Sigmoid colon (tissue), 4 donors: Measurements from ENCODE around the gene ACTR5.

ENCODE experiments used
- CTCF ChIP-seq, 4 experiments: fragments of 450-650 bp in 3 of 4; fragments of 200-600 bp in 1 of 4; IDR thresholded peaks; one replicate each; pipeline ENCODE4 v1.5.1; 2016 to 2019; ENCODE audit warnings: antibody characterized with exemption in 4 of 4, mild to moderate bottlenecking in 3 of 4, moderate library complexity in 2 of 4
- POLR2A ChIP-seq, 2 donors: fragments of 450-650 bp; IDR thresholded peaks; one replicate each; pipeline ENCODE4 v1.6.1; 2016; ENCODE audit warnings: antibody characterized with exemption in 2 of 2, mild to moderate bottlenecking in 2 of 2, moderate library complexity in 2 of 2
- POLR2AphosphoS5 ChIP-seq, 4 donors: sonication (generic); formaldehyde crosslinking; IDR thresholded peaks; one replicate each; pipeline ENCODE4 v1.6.1; 2017; ENCODE audit warnings: antibody characterized with exemption in 4 of 4

GRCh38 chr20:38726804-38727606 is 21.3 kb upstream of the ACTR5 start:
- TF ChIP-seq CTCF (IDR thresholded peaks at IDR 0.05) (no peak), POLR2A (IDR thresholded peaks at IDR 0.05) (no peak), POLR2AphosphoS5 (IDR thresholded peaks at IDR 0.05) (no peak)
